WTC11 (cell line): ENCODE results near the gene MMP24OS. TPM values are rescaled to one million over a fixed set of nuclear protein-coding genes. Genes with fewer than 3 reads are reported as not detected.

Experiments
- ATAC-seq: fragments of 200-7000 bp; cut with Tn5 transposase; 2 replicates; pipeline ENCODE4 v1.10.0; 2021; ENCODE audit warnings: mild to moderate bottlenecking, moderate library complexity
- CTCF ChIA-PET: fragments of 300-600 bp; sonication (Branson Sonifier 250); formaldehyde crosslinking; loops from one replicate; lab custom pipeline; 2021; ENCODE audit warnings: antibody characterized with exemption; lab: Charles Lee
- POLR2A ChIA-PET: fragments of 350-600 bp; sonication (Branson Sonifier 250); formaldehyde crosslinking; loops from one replicate; lab custom pipeline; 2021; ENCODE audit warnings: antibody characterized with exemption; lab: Charles Lee
- DNase-seq: peaks from one replicate; pipeline ENCODE4 v3.0.0; 2021; ENCODE audit warnings: low spot score
- H3K27ac Mint-ChIP-seq: 2 replicates; pipeline ENCODE4 v1.8.0; 2021; ENCODE audit warnings: mixed read lengths
- H3K27me3 Mint-ChIP-seq: 2 replicates; pipeline ENCODE4 v1.8.0; 2021; ENCODE audit warnings: low read depth, mild to moderate bottlenecking, moderate library complexity, mixed read lengths
- H3K36me3 Mint-ChIP-seq: 2 replicates; pipeline ENCODE4 v1.8.0; 2021; ENCODE audit warnings: mixed read lengths
- H3K4me1 Mint-ChIP-seq: 2 replicates; pipeline ENCODE4 v1.8.0; 2022; ENCODE audit warnings: mixed read lengths
- H3K4me3 Mint-ChIP-seq: 2 replicates; pipeline ENCODE4 v1.8.0; 2021; ENCODE audit warnings: mild to moderate bottlenecking, moderate library complexity, mixed read lengths
- H3K9me3 Mint-ChIP-seq: 2 replicates; pipeline ENCODE4 v1.8.0; 2021; ENCODE audit warnings: mixed read lengths
- FOXK1 ChIP-seq: sonication (generic); formaldehyde crosslinking; IDR thresholded peaks from 2 replicates; pipeline ENCODE4 v1.8.0; 2022; ENCODE audit warnings: mild to moderate bottlenecking, moderate library complexity, missing genetic modification reagents
- FOXP1 ChIP-seq: sonication (generic); formaldehyde crosslinking; IDR thresholded peaks from 2 replicates; pipeline ENCODE4 v1.8.0; 2022; ENCODE audit warnings: missing genetic modification reagents, mild to moderate bottlenecking, moderate library complexity, borderline replicate concordance
- FOXP4 ChIP-seq: sonication (generic); formaldehyde crosslinking; IDR thresholded peaks from 2 replicates; pipeline ENCODE4 v1.8.0; 2022; ENCODE audit warnings: mild to moderate bottlenecking, missing genetic modification reagents
- GRHL2 ChIP-seq: fragments of 250-450 bp; sonication (Bioruptor Pico); IDR thresholded peaks from 2 replicates; pipeline ENCODE4 v1.8.0; 2022; ENCODE audit warnings: mild to moderate bottlenecking, moderate library complexity; ENCODE audit not compliant: insufficient replicate concordance, severe bottlenecking
- GTF2I ChIP-seq: fragments of 250-450 bp; sonication (Bioruptor Pico); conservative IDR thresholded peaks from 2 replicates; pipeline ENCODE4 v1.4.0; 2021; ENCODE audit warnings: mild to moderate bottlenecking
- HMGA2 ChIP-seq: fragments of 250-450 bp; sonication (Bioruptor Pico); IDR thresholded peaks from 2 replicates; pipeline ENCODE4 v1.4.0; 2021; ENCODE audit warnings: mild to moderate bottlenecking, moderate library complexity
- MYBL2 ChIP-seq: sonication (generic); formaldehyde crosslinking; IDR thresholded peaks from 2 replicates; pipeline ENCODE4 v1.8.1; 2023; ENCODE audit warnings: mild to moderate bottlenecking, moderate library complexity, missing genetic modification reagents
- PRRX2 ChIP-seq: fragments of 250-450 bp; sonication (Bioruptor Pico); IDR thresholded peaks from 2 replicates; pipeline ENCODE4 v1.8.0; 2021; ENCODE audit warnings: mild to moderate bottlenecking
- TP53 ChIP-seq: sonication (generic); formaldehyde crosslinking; IDR thresholded peaks from 2 replicates; pipeline ENCODE4 v1.8.1; 2023; ENCODE audit warnings: mild to moderate bottlenecking, missing genetic modification reagents
- USF2 ChIP-seq: sonication (generic); formaldehyde crosslinking; IDR thresholded peaks from 2 replicates; pipeline ENCODE4 v1.8.1; 2023; ENCODE audit warnings: mild to moderate bottlenecking, missing genetic modification reagents, moderate library complexity
- ZBTB21 ChIP-seq: sonication (generic); formaldehyde crosslinking; IDR thresholded peaks from 2 replicates; pipeline ENCODE4 v1.8.1; 2023; ENCODE audit warnings: mild to moderate bottlenecking, missing genetic modification reagents, borderline replicate concordance
- ZNF138 ChIP-seq: sonication (generic); formaldehyde crosslinking; conservative IDR thresholded peaks from 2 replicates; pipeline ENCODE4 v1.8.1; 2022; ENCODE audit warnings: mild to moderate bottlenecking, moderate library complexity, missing genetic modification reagents
- total RNA-seq: library from RNA; stranded (reverse); gene quantifications from 3 replicates; pipeline ENCODE4 v1.2.3, GENCODE V29; 2021
- TF ChIP-seq, protein P1 (sequence below): fragments of 250-450 bp; sonication (Bioruptor Pico); IDR thresholded peaks from 2 replicates; pipeline ENCODE4 v1.9.0; 2021; ENCODE audit warnings: mild to moderate bottlenecking
- TF ChIP-seq, protein P2 (sequence below): sonication (generic); formaldehyde crosslinking; IDR thresholded peaks from 2 replicates; pipeline ENCODE4 v1.8.0; 2022; ENCODE audit warnings: missing genetic modification reagents
- TF ChIP-seq, protein P3 (sequence below): sonication (generic); formaldehyde crosslinking; IDR thresholded peaks from 2 replicates; pipeline ENCODE4 v1.8.1; 2023; ENCODE audit warnings: mild to moderate bottlenecking, missing genetic modification reagents, moderate library complexity
- TF ChIP-seq, protein P4 (sequence below): sonication (generic); formaldehyde crosslinking; IDR thresholded peaks from 2 replicates; pipeline ENCODE4 v1.8.1; 2022; ENCODE audit warnings: mild to moderate bottlenecking, missing genetic modification reagents, moderate library complexity, borderline replicate concordance

The MMP24OS gene
- total RNA-seq, 1 experiment from 2014 or later: 50.6 TPM

DNA sequence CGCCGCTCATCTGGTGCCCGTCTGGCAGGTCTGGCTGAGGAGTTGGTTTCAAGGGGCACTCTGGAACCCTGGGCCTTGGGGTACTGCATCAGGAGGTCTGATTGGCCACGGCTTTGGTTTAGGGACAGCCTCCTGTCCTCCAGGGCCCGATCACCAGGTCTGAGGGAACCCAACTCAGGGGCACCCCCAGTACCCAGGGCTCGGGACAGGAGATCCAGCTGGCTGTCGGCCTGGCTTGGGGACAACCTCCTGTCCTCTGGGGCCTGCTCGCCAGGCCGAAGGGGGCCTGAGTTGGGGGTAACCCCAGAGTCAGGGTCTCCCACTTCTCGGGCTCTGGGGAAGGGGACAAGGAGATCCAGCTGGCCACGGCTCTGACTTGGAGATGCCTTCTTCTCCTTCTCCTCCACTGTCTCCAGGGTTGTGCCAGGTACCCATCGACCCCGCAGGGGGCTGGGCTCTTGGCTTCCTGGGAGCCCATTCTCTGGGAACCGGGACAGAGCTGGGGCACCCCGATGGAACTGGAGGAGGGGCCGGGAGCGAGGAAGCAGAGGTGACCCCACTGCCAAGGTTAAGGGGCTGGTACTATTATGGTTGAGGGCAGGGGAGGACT is 9.1 kb upstream of the MMP24OS start (continued):
- TF ChIP-seq, protein P1, sequence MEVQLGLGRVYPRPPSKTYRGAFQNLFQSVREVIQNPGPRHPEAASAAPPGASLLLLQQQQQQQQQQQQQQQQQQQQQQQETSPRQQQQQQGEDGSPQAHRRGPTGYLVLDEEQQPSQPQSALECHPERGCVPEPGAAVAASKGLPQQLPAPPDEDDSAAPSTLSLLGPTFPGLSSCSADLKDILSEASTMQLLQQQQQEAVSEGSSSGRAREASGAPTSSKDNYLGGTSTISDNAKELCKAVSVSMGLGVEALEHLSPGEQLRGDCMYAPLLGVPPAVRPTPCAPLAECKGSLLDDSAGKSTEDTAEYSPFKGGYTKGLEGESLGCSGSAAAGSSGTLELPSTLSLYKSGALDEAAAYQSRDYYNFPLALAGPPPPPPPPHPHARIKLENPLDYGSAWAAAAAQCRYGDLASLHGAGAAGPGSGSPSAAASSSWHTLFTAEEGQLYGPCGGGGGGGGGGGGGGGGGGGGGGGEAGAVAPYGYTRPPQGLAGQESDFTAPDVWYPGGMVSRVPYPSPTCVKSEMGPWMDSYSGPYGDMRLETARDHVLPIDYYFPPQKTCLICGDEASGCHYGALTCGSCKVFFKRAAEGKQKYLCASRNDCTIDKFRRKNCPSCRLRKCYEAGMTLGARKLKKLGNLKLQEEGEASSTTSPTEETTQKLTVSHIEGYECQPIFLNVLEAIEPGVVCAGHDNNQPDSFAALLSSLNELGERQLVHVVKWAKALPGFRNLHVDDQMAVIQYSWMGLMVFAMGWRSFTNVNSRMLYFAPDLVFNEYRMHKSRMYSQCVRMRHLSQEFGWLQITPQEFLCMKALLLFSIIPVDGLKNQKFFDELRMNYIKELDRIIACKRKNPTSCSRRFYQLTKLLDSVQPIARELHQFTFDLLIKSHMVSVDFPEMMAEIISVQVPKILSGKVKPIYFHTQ (CRISPR knock-in tag): no peak
- no peak for TF ChIP-seq USF2 (CRISPR knock-in tag)
- TF ChIP-seq FOXK1 (CRISPR knock-in tag): no peak
- TF ChIP-seq, protein P2, sequence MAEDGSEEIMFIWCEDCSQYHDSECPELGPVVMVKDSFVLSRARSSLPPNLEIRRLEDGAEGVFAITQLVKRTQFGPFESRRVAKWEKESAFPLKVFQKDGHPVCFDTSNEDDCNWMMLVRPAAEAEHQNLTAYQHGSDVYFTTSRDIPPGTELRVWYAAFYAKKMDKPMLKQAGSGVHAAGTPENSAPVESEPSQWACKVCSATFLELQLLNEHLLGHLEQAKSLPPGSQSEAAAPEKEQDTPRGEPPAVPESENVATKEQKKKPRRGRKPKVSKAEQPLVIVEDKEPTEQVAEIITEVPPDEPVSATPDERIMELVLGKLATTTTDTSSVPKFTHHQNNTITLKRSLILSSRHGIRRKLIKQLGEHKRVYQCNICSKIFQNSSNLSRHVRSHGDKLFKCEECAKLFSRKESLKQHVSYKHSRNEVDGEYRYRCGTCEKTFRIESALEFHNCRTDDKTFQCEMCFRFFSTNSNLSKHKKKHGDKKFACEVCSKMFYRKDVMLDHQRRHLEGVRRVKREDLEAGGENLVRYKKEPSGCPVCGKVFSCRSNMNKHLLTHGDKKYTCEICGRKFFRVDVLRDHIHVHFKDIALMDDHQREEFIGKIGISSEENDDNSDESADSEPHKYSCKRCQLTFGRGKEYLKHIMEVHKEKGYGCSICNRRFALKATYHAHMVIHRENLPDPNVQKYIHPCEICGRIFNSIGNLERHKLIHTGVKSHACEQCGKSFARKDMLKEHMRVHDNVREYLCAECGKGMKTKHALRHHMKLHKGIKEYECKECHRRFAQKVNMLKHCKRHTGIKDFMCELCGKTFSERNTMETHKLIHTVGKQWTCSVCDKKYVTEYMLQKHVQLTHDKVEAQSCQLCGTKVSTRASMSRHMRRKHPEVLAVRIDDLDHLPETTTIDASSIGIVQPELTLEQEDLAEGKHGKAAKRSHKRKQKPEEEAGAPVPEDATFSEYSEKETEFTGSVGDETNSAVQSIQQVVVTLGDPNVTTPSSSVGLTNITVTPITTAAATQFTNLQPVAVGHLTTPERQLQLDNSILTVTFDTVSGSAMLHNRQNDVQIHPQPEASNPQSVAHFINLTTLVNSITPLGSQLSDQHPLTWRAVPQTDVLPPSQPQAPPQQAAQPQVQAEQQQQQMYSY: no peak

- no peak for ATAC-seq
- TF ChIP-seq HMGA2 (CRISPR knock-in tag) (no peak), PRRX2 (no peak)
- TF ChIP-seq, protein P3, sequence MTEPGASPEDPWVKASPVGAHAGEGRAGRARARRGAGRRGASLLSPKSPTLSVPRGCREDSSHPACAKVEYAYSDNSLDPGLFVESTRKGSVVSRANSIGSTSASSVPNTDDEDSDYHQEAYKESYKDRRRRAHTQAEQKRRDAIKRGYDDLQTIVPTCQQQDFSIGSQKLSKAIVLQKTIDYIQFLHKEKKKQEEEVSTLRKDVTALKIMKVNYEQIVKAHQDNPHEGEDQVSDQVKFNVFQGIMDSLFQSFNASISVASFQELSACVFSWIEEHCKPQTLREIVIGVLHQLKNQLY: no peak
- peaks cover 10% of the 10 kb centered on the region for H3K36me3 Mint-ChIP-seq
- peaks cover 18% of the 10 kb centered on the region for H3K4me1 Mint-ChIP-seq
- no peak overlapping the region for H3K27ac Mint-ChIP-seq
- no peak for DNase-seq
- H3K9me3 Mint-ChIP-seq: no peaks in the 10 kb centered on the region
- H3K27me3 Mint-ChIP-seq: no peaks in the 10 kb centered on the region; the same call in none of the 2 replicates
- ChIA-PET CTCF (interaction anchor here (0.9 to 1.3 kb wide), 3 partner anchors 18 to 161 kb away, joined by 3 to 4 read pairs (median 3); no protein-coding TSS in a partner anchor), POLR2A (interaction anchor here (1.0 kb wide), 1 partner anchor 9 kb away, joined by 3 read pairs; the partner anchor contains the start of gene MMP24OS)
- peak overlapping the region; percentile 94 for H3K4me3 Mint-ChIP-seq
Measured at GRCh38 chr20:35286077-35286898, 8.4 kb upstream of the MMP24OS start.

GRCh38 chr20:35285806-35286076 is 7.8 kb upstream of the MMP24OS start:
- no peak overlapping the region for H3K27ac Mint-ChIP-seq
- H3K9me3 Mint-ChIP-seq: no peaks in the 10 kb centered on the region
- peaks cover 18% of the 10 kb centered on the region for H3K4me1 Mint-ChIP-seq
- peak overlapping the region; percentile 94 for H3K4me3 Mint-ChIP-seq
- ATAC-seq (no peak), DNase-seq (no peak)
- CTCF ChIA-PET: interaction anchor here (1.3 kb wide), 1 partner anchor 18 kb away, joined by 4 read pairs; no protein-coding TSS in a partner anchor
- POLR2A ChIA-PET: interaction anchor here (1.0 kb wide), 1 partner anchor 8 kb away, joined by 3 read pairs; the partner anchor contains the start of gene MMP24OS
- H3K36me3 Mint-ChIP-seq: peaks cover 12% of the 10 kb centered on the region
- H3K27me3 Mint-ChIP-seq: no peaks in the 10 kb centered on the region; the same call in none of the 2 replicates
- no peak for TF ChIP-seq MYBL2
- TF ChIP-seq TP53 (CRISPR knock-in tag): no peak
- TF ChIP-seq FOXK1 (CRISPR knock-in tag): no peak
- TF ChIP-seq, protein P4, sequence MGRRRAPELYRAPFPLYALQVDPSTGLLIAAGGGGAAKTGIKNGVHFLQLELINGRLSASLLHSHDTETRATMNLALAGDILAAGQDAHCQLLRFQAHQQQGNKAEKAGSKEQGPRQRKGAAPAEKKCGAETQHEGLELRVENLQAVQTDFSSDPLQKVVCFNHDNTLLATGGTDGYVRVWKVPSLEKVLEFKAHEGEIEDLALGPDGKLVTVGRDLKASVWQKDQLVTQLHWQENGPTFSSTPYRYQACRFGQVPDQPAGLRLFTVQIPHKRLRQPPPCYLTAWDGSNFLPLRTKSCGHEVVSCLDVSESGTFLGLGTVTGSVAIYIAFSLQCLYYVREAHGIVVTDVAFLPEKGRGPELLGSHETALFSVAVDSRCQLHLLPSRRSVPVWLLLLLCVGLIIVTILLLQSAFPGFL (CRISPR knock-in tag): no peak
- TF ChIP-seq FOXP4: no peak
- TF ChIP-seq GTF2I (CRISPR knock-in tag): no peak
- no peak for TF ChIP-seq FOXP1
- no peak for TF ChIP-seq ZBTB21
- TF ChIP-seq ZNF138 (CRISPR knock-in tag): no peak
- TF ChIP-seq GRHL2 (CRISPR knock-in tag): no peak
